PFSK-1 (cell line): ENCODE data around the gene TEKT1.

ENCODE experiments used
- POLR2AphosphoS5 ChIP-seq: IDR thresholded peaks from 2 replicates; pipeline ENCODE4 v1.6.1; 2012; ENCODE audit warnings: low read depth, mild to moderate bottlenecking, control low read depth, low read length, moderate library complexity
- SIN3A ChIP-seq: IDR thresholded peaks from 2 replicates; pipeline ENCODE4 v1.6.1; 2012; ENCODE audit warnings: mild to moderate bottlenecking, low read length, moderate library complexity, borderline replicate concordance; ENCODE audit not compliant: insufficient read depth
- TAF1 ChIP-seq: IDR thresholded peaks from 2 replicates; pipeline ENCODE4 v1.6.1; 2012; ENCODE audit warnings: low read length, control low read depth, borderline replicate concordance; ENCODE audit not compliant: insufficient read depth
- TF ChIP-seq, protein P1 (sequence below), 2 experiments: IDR thresholded peaks; 2 replicates each; pipeline versions ENCODE4 v1.6.1 to v1.8.0; 2011 to 2012; ENCODE audit warnings: low read depth in 2 of 2, low read length in 2 of 2, control low read depth in 1 of 2, inconsistent platforms in 1 of 2, mild to moderate bottlenecking in 1 of 2, moderate library complexity in 1 of 2; ENCODE audit not compliant: insufficient read depth in 1 of 2

DNA sequence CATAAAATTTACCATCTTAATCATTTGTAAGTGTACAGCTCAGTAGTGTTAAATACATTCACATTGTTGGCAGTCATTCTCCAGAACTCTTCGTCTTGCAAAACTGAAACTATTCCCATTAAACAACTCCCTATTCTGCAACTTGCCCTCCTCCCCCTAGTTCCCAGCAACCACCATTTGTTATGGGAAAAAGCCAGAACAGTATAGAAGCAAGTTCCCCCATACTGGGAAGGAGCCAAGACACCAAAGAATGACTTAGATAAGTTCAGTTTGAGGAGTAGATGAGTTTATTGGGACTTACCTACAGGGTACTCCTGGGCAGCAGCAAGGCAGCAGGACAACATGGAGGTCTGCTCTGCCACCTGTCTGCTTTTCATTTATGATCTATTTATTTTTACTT is 39.3 kb upstream of the TEKT1 start:
- TF ChIP-seq TAF1 = no peak
- no peak for TF ChIP-seq POLR2AphosphoS5
- TF ChIP-seq, protein P1, sequence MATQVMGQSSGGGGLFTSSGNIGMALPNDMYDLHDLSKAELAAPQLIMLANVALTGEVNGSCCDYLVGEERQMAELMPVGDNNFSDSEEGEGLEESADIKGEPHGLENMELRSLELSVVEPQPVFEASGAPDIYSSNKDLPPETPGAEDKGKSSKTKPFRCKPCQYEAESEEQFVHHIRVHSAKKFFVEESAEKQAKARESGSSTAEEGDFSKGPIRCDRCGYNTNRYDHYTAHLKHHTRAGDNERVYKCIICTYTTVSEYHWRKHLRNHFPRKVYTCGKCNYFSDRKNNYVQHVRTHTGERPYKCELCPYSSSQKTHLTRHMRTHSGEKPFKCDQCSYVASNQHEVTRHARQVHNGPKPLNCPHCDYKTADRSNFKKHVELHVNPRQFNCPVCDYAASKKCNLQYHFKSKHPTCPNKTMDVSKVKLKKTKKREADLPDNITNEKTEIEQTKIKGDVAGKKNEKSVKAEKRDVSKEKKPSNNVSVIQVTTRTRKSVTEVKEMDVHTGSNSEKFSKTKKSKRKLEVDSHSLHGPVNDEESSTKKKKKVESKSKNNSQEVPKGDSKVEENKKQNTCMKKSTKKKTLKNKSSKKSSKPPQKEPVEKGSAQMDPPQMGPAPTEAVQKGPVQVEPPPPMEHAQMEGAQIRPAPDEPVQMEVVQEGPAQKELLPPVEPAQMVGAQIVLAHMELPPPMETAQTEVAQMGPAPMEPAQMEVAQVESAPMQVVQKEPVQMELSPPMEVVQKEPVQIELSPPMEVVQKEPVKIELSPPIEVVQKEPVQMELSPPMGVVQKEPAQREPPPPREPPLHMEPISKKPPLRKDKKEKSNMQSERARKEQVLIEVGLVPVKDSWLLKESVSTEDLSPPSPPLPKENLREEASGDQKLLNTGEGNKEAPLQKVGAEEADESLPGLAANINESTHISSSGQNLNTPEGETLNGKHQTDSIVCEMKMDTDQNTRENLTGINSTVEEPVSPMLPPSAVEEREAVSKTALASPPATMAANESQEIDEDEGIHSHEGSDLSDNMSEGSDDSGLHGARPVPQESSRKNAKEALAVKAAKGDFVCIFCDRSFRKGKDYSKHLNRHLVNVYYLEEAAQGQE (IDR thresholded peaks at IDR 0.05; ENCODE audit: insufficient read depth in 1 of 2, low read depth in 2 of 2, low read length in 2 of 2) = no peak
- TF ChIP-seq SIN3A = no peak
